Heart right ventricle (tissue), 16 donors: Measurements from ENCODE around the gene MACIR. TPM values are rescaled to one million over a fixed set of nuclear protein-coding genes. Genes with fewer than 3 reads are reported as not detected.

Experiments used
- ATAC-seq, 8 donors: fragments of 200-7000 bp; cut with Tn5 transposase; one replicate each; pipeline ENCODE4 v1.9.1; 2020; ENCODE audit warnings: mild to moderate bottlenecking in 8 of 8, moderate library complexity in 8 of 8, moderate number of reproducible peaks in 1 of 8
- DNase-seq, 2 donors: peaks; one replicate each; pipeline ENCODE4 v3.0.0-alpha.2; 2020
- H3K27ac ChIP-seq, 10 donors: fragments of 200-600 bp; sonication (generic) in 2 of 10; one replicate each; pipeline versions ENCODE4 v1.5.0 to v1.8.0; 2020 to 2022; ENCODE audit warnings: mild to moderate bottlenecking in 3 of 10
- H3K27me3 ChIP-seq, 7 donors: fragments of 200-600 bp; one replicate each; pipeline ENCODE4 v1.8.0; 2021 to 2022; ENCODE audit warnings: mild to moderate bottlenecking in 2 of 7
- H3K36me3 ChIP-seq, 9 donors: fragments of 200-600 bp; sonication (generic) in 1 of 9; one replicate each; pipeline versions ENCODE4 v1.5.0 to v1.8.0; 2020 to 2022; ENCODE audit warnings: mild to moderate bottlenecking in 2 of 9
- H3K4me1 ChIP-seq, 9 donors: fragments of 200-600 bp; sonication (generic) in 1 of 9; one replicate each; pipeline versions ENCODE4 v1.5.0 to v1.8.0; 2020 to 2022; ENCODE audit warnings: mild to moderate bottlenecking in 4 of 9
- H3K4me3 ChIP-seq, 10 donors: fragments of 200-600 bp; sonication (generic) in 2 of 10; one replicate each; pipeline versions ENCODE4 v1.5.0 to v1.8.0; 2020 to 2022; ENCODE audit warnings: mild to moderate bottlenecking in 7 of 10, moderate library complexity in 2 of 10
- H3K9me3 ChIP-seq, 11 donors: fragments of 200-600 bp in 10 of 11; sonication (generic) in 2 of 11; one replicate each; pipeline versions ENCODE4 v1.5.0 to v1.8.0; 2013 to 2022; ENCODE audit warnings: mild to moderate bottlenecking in 2 of 11, control low read depth in 1 of 11, moderate library complexity in 1 of 11
- CTCF ChIP-seq, 9 donors: fragments of 200-600 bp; sonication (generic) in 2 of 9; IDR thresholded peaks; one replicate each; pipeline versions ENCODE4 v1.5.0 to v1.8.0; 2021 to 2022; ENCODE audit warnings: antibody characterized with exemption in 9 of 9, mild to moderate bottlenecking in 5 of 9, moderate library complexity in 1 of 9
- WGBS, 2 donors: extraction: QIAGEN DNeasy Blood & Tissue Kit; methylation state at CpG; one replicate each; pipeline ENCODE4 v1.1.7; 2013; ENCODE audit warnings: inconsistent platforms in 1 of 2; 5-methylcytosine and 5-hydroxymethylcytosine counted together
- intact Hi-C, 10 donors: fragments of 100-400 bp; cut with DNase I; formaldehyde crosslinking; loops; one replicate each; pipeline versions ENCODE4 v1.11.1 to v1.14.2; 2022
- polyA plus RNA-seq, 2 donors: library from polyadenylated mRNA; stranded (reverse); fragments of 200-250 nt; gene quantifications; one replicate each; pipeline ENCODE4 v1.2.3, GENCODE V29; 2013
- total RNA-seq, 10 donors: library from RNA; stranded (reverse); fragmentation: NEBNext Ultra II Directional in 3 of 10; extraction: Animal tissue kit (Norgen Biotek cat#: 25700) in 3 of 10; gene quantifications; one replicate each; pipeline versions ENCODE4 v1.2.1 to v1.2.4, GENCODE V29; 2021 to 2023
- donor health status: Arrhythmogenic right ventricular cardiomyopathy.
- donor health status: ischemic (EF 13 %, LVEDD 7.1; RV severe dilation, severe dysfunction).
- donor health status: healthy with polysubstance abuse.
- donor health status: DM: no; HTN: yes; CAD: no.
- donor health status: DM: no; HTN: no; CAD: no.
- donor health status: ischemic (EF 25% LVEDD 6.9; RV normal size, moderate dysfunction).
- donor health status: ischemic (EF 25% LVEDD 5.7; RV mildly dilated, moderate dysfunction).
- donor health status: healthy.
- donor health status: DM: yes; HTN: yes; CAD: no.
- donor health status: Ischemic cardiomyopathy.
- donor health status: ischemic (EF 35%, LVEDD 5.7; RV mildly dilated, moderate dysfunction).
- donor health status: nonischemic (EF 11% LVEDD 7.7; RV severe dilation, severe dysfunction).
- donor health status: DM: yes; HTN: yes; CAD: no.
- donor health status: PGD.
- donor health status: ischemic (EF 29% LVEDD 5.4; RV normal size, mild dysfunction).
- donor health status: nonischemic (EF 23%, LVEDD 6.1; RV moderate dilation, normal function).

The MACIR gene
- total and polyA plus RNA-seq, 12 donors: 1.8 to 5.1 (median 3.8) TPM

- Histone ChIP-seq H3K36me3 (peaks cover 0 to 24% (median 7%) of the 10 kb centered on the region in 9 donors), H3K4me3 (no peak overlapping the region), H3K27me3 (no peaks in the 10 kb centered on the region), H3K4me1 (peaks cover 0 to 34% (median 19%) of the 10 kb centered on the region in 9 donors), H3K9me3 (no peaks in the 10 kb centered on the region), H3K27ac (no peak overlapping the region)
- no peak for DNase-seq
- 55 to 65% methylated on average over 2 of the region's 2 CpGs for WGBS, 2 donors
- intact Hi-C loops: no loop called here
- ATAC-seq: no peak
- no peak for TF ChIP-seq CTCF (IDR thresholded peaks at IDR 0.05)
Measured at GRCh38 chr5:103271570-103272289, 13.2 kb downstream of the MACIR start.

- Histone ChIP-seq H3K27ac (no peak overlapping the region), H3K4me3 (no peak overlapping the region), H3K9me3 (no peaks in the 10 kb centered on the region), H3K27me3 (no peaks in the 10 kb centered on the region), H3K4me1 (peaks cover 0 to 34% (median 19%) of the 10 kb centered on the region in 9 donors), H3K36me3 (peaks cover 0 to 22% (median 7%) of the 10 kb centered on the region in 9 donors)
- ATAC-seq: no peak
- TF ChIP-seq CTCF (IDR thresholded peaks at IDR 0.05): no peak
- intact Hi-C loops: no loop called here
- DNase-seq: no peak
- 86 to 96% methylated on average over 2 of the region's 2 CpGs for whole genome bisulfite sequencing, 2 donors
Measured at GRCh38 chr5:103272377-103272776, 13.8 kb downstream of the MACIR start.

GRCh38 chr5:103273952-103274351 lies 15.4 kb downstream of the MACIR start:
- Histone ChIP-seq H3K27ac (no peak overlapping the region), H3K36me3 (peaks cover 0 to 16% (median 7%) of the 10 kb centered on the region in 9 donors), H3K9me3 (no peaks in the 10 kb centered on the region), H3K4me1 (peaks cover 0 to 31% (median 19%) of the 10 kb centered on the region in 9 donors), H3K4me3 (no peak overlapping the region), H3K27me3 (no peaks in the 10 kb centered on the region)
- DNase-seq (no peak), ATAC-seq (no peak)
- intact Hi-C loops: no loop called here
- TF ChIP-seq CTCF (IDR thresholded peaks at IDR 0.05): no peak
- 96 to 98% methylated on average over 3 of the region's 3 CpGs for WGBS, 2 donors

GRCh38 chr5:103275851-103276250 lies 17.3 kb downstream of the MACIR start:
- H3K27me3 ChIP-seq: no peaks in the 10 kb centered on the region
- TF ChIP-seq CTCF (IDR thresholded peaks at IDR 0.05): no peak
- 97% methylated on average over 12 of the region's 12 CpGs for WGBS, 2 donors
- no peak for ATAC-seq
- no peak overlapping the region for H3K4me3 ChIP-seq
- no peaks in the 10 kb centered on the region for H3K9me3 ChIP-seq
- H3K4me1 ChIP-seq: peaks cover 0 to 18% (median 9%) of the 10 kb centered on the region in 9 donors
- intact Hi-C loops: no loop called here
- DNase-seq: no peak
- H3K36me3 ChIP-seq: peaks cover 0 to 16% (median 7%) of the 10 kb centered on the region in 9 donors
- H3K27ac ChIP-seq: no peak overlapping the region
